ENCODE results near the gene GAB1.

- TF ChIP-seq CTCF (IDR thresholded peaks at IDR 0.05) (no peak), POLR2A (IDR thresholded peaks at IDR 0.05) (no peak)
Measured at GRCh38 chr4:143431526-143432257, 95.0 kb downstream of the GAB1 start.
